KMS-11 (cell line): ENCODE results near the gene KNSTRN.

Experiments
- H2AFZ ChIP-seq: fragments of 200-600 bp; sonication (generic); 2 replicates; pipeline ENCODE4 v1.6.1; 2016; ENCODE audit warnings: antibody characterized with exemption, mixed run types, low read depth
- H3K27ac ChIP-seq: fragments of 200-600 bp; sonication (generic); 2 replicates; pipeline ENCODE4 v1.6.1; 2016; ENCODE audit warnings: mild to moderate bottlenecking, mixed run types
- H3K27me3 ChIP-seq: fragments of 200-600 bp; sonication (generic); 2 replicates; pipeline ENCODE4 v1.6.1; 2017; ENCODE audit warnings: mild to moderate bottlenecking, low read depth, mixed run types, moderate library complexity; ENCODE audit not compliant: insufficient read depth
- H3K36me3 ChIP-seq: fragments of 200-600 bp; sonication (generic); 2 replicates; pipeline ENCODE4 v1.6.1; 2017; ENCODE audit warnings: mild to moderate bottlenecking, mixed run types; ENCODE audit not compliant: insufficient read depth
- H3K4me1 ChIP-seq: fragments of 200-600 bp; sonication (generic); 2 replicates; pipeline ENCODE4 v1.6.1; 2016; ENCODE audit warnings: mild to moderate bottlenecking, low read depth, mixed run types; ENCODE audit not compliant: poor library complexity, severe bottlenecking
- H3K4me2 ChIP-seq: fragments of 200-600 bp; sonication (generic); 2 replicates; pipeline ENCODE4 v1.7.0; 2016; ENCODE audit warnings: mild to moderate bottlenecking, mixed run types
- H3K4me3 ChIP-seq: fragments of 200-600 bp; sonication (generic); IDR thresholded peaks from 2 replicates; pipeline ENCODE4 v1.6.1; 2017; ENCODE audit warnings: low read depth, low read length, mixed read lengths; ENCODE audit not compliant: insufficient read depth
- H3K79me2 ChIP-seq: fragments of 200-600 bp; sonication (generic); 2 replicates; pipeline ENCODE4 v1.6.1; 2016; ENCODE audit warnings: low read depth, mixed run types; ENCODE audit not compliant: insufficient read depth
- H3K9ac ChIP-seq: fragments of 200-600 bp; sonication (generic); 2 replicates; pipeline ENCODE4 v1.6.1; 2016; ENCODE audit warnings: mild to moderate bottlenecking, mixed run types
- H4K20me1 ChIP-seq: fragments of 200-600 bp; sonication (generic); 2 replicates; pipeline ENCODE4 v1.6.1; 2016; ENCODE audit warnings: mild to moderate bottlenecking, mixed run types; ENCODE audit not compliant: insufficient read depth
- TF ChIP-seq, protein P1 (sequence below): fragments of 200-600 bp; sonication (generic); conservative IDR thresholded peaks from 2 replicates; pipeline ENCODE4 v1.6.1; 2017; ENCODE audit warnings: low read depth, mild to moderate bottlenecking, antibody characterized with exemption, low read length, moderate library complexity, mixed read lengths

KNSTRN gene

DNA sequence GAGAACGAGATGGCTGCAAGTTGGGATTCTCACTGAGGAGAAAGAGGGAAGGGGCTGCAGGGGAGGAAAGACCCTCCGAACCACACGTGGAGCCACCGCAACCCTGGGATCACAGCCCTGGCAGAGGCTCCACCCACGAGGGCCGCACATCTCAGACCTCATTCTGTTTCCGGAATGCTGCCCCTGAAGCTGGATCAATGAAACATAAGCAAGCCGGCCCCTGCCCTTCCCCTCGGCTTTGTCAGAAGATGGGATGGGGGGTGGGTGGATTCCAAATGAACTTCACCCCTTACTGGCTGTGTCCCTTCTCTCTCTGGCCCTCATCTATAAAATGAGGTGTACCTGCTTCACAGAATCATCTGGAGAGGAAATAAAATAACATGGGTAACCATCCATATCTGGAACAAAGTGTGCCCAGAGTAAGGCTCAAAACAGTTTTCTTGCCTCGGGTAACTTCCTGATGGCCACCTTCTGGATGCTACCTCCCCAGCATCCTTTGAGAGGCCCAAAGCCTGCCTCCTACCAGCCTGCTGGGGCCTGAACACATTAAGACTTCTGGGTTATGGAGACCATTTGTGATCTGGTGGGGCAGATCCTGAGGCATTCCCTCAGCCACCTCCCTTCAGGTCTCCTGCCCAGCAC, 37.2 kb upstream of the KNSTRN start:
- Histone ChIP-seq H2AFZ (peak overlapping the region; percentile 44; the same call in 1 of the 2 replicates), H3K4me3 (no peak overlapping the region), H3K36me3 (no peaks in the 10 kb centered on the region), H3K9ac (no peak overlapping the region), H3K27me3 (no peaks in the 10 kb centered on the region), H3K4me1 (no peaks in the 10 kb centered on the region), H3K4me2 (no peak overlapping the region), H3K79me2 (no peaks in the 10 kb centered on the region), H4K20me1 (no peaks in the 10 kb centered on the region), H3K27ac (no peak overlapping the region)
- TF ChIP-seq, protein P1, sequence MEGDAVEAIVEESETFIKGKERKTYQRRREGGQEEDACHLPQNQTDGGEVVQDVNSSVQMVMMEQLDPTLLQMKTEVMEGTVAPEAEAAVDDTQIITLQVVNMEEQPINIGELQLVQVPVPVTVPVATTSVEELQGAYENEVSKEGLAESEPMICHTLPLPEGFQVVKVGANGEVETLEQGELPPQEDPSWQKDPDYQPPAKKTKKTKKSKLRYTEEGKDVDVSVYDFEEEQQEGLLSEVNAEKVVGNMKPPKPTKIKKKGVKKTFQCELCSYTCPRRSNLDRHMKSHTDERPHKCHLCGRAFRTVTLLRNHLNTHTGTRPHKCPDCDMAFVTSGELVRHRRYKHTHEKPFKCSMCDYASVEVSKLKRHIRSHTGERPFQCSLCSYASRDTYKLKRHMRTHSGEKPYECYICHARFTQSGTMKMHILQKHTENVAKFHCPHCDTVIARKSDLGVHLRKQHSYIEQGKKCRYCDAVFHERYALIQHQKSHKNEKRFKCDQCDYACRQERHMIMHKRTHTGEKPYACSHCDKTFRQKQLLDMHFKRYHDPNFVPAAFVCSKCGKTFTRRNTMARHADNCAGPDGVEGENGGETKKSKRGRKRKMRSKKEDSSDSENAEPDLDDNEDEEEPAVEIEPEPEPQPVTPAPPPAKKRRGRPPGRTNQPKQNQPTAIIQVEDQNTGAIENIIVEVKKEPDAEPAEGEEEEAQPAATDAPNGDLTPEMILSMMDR, result no peak

DNA sequence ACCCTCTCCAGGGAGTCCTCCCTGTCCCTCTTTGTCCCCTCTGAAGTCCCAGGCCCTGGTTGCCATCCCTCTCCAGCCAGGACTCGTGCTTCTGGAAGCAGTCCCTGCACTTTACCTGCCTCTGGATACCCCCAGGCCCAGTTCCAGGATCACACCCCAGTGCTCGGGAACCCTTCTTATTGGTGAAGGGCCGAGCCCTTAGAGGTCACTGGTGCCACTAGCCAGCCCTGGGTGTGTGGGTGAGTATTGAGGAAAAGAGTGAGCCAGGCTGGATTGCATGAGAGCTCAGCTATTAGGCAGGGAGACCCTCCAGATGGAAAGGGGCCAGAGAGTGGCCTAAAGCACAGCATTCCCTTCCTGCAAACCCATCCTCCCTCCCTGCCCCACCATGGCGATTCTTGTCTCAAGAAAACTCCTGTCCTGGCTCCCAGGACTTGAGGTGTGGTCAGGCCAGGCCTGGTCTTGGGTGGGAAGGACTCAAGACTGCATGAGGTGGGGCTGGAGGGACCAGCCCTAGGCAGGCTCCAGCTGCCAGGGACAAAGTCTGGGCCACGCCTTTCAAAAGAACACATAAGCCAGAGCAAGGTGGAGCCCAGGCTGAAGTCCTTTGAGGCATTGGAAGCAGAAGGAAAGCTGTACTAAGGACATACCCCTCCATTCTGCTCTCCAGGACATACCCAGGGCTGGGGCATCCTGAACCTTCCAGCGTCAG, 36.5 kb upstream of the KNSTRN start:
- TF ChIP-seq, protein P1, result no peak
- no peaks in the 10 kb centered on the region for H3K4me1 ChIP-seq

DNA sequence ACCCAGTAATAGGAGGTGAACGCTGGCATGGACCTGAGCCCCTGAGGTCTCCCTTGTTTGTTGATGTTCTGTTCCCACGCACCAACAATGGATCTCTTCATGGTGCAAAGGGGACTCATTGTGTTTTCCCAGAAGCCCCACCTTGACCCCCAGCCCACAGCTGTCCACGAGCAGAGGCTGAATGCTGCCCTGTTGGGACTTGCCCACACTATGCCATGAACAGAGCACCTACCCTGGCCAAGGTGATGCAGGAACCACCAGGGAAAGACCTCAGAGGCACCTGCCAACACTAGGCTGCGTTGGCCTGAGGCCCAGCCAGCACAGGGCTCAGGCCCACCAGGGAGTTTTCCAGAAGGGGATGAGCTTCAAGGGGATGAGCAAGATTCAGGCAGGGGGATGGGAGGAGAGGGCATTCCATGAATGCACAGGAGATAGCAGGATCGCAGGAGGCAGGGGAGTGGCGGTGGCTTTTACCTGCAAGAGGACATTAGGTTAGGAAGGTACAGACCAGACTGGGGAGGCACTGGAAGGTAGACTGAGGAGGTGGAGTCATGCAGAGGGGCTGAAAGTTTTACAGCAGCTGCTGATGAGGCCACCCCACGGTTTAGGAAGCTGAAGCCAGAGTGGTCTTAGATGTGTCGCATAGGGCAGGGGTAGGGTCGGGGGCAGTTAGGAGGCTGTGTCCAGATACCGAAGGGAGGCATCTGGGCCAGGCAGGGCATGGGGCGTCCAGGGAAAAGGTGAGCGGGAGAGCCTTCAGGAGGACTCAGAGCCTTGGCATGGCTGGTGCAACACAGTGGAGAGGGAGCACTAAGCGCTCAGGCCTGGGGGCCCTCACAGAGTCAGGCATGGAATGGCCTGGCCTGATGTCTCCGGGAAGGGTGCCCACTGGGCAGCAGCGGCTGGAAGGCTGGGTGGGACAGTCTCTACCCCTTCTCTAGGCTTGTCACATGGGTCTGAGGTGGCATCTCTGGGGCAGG, 35.7 kb upstream of the KNSTRN start:
- H3K27me3 ChIP-seq, result no peaks in the 10 kb centered on the region
- no peaks in the 10 kb centered on the region for H3K4me1 ChIP-seq
- H3K9ac ChIP-seq, result no peak overlapping the region
- H3K4me2 ChIP-seq, result no peak overlapping the region
- H2AFZ ChIP-seq, result no peak overlapping the region
- no peak overlapping the region for H3K4me3 ChIP-seq
- TF ChIP-seq, protein P1, result no peak
- no peak overlapping the region for H3K27ac ChIP-seq
- H3K79me2 ChIP-seq, result no peaks in the 10 kb centered on the region
- no peaks in the 10 kb centered on the region for H3K36me3 ChIP-seq
- no peaks in the 10 kb centered on the region for H4K20me1 ChIP-seq

More for the DNA sequence above, 36.5 kb upstream of the KNSTRN start:
- Histone ChIP-seq H3K36me3 (no peaks in the 10 kb centered on the region), H3K9ac (no peak overlapping the region), H3K4me2 (no peak overlapping the region), H3K79me2 (no peaks in the 10 kb centered on the region), H3K4me3 (no peak overlapping the region), H3K27ac (no peak overlapping the region), H3K27me3 (no peaks in the 10 kb centered on the region), H2AFZ (no peak overlapping the region), H4K20me1 (no peaks in the 10 kb centered on the region)

DNA sequence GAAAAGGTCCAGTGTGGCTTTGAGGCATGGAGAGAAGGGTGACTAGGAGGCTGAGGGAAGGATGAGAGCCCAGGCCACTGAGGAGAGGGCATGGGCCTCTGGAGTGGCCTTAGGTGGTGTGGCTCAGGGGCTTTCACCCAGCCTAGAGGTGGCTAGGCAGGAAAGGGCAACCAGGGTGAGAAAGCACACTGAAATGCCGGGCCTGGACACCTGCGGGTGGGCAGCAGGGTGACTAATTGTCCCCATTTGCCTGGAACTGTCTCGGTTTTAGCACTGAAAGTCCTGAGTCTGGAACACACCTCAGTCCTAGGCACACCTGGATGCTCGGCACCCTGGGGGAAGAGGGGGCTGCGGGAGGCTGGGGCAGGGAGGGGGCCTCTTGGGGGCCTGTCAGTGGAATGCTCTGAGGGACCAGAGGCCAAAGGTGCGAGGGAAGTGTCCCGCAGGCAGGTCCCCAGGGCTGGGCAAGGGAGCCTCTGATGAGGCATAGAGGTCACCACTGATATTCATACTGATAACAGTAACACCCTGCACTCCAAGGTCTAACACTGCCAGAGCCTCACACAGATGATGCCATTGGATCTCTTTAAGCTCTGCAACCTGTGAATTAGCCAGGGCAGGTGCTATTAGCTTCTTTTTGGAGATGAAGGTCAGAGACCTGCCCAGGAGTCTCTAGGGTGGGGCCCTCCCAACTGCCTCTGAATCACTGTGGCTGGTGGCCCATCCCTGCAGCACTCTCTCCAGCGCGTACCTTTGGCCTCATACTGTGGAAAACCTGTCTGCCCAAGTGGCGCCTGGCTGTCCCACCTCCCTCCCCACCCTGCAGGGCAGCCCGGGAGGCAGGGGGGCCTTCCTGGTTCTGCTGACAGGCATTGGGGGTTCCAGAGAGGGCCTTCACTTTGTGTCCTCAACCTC, 34.7 kb upstream of the KNSTRN start:
- Histone ChIP-seq H3K4me3 (no peak overlapping the region), H3K4me1 (no peaks in the 10 kb centered on the region), H3K36me3 (no peaks in the 10 kb centered on the region), H3K4me2 (no peak overlapping the region), H3K79me2 (no peaks in the 10 kb centered on the region), H3K9ac (no peak overlapping the region), H3K27me3 (no peaks in the 10 kb centered on the region), H4K20me1 (no peaks in the 10 kb centered on the region), H3K27ac (no peak overlapping the region), H2AFZ (no peak overlapping the region)
- TF ChIP-seq, protein P1, result no peak
